Measurements from ENCODE around the gene SCAF4.

SCAF4 gene

GRCh38 chr21:31733551-31734149, 1.7 kb upstream of the SCAF4 start:
- H3K27ac ChIP-seq, result no peak overlapping the region; the same call in 1 of the 2 replicates
- no peak for TF ChIP-seq CTCF (conservative IDR thresholded peaks at IDR 0.05)
- no peak for TF ChIP-seq ZFX (IDR thresholded peaks at IDR 0.05)

GRCh38 chr21:31732597-31733550, 956 bp upstream of the SCAF4 start:
- H3K27ac ChIP-seq, result peak overlapping the region; percentile 98
- TF ChIP-seq CTCF (conservative IDR thresholded peaks at IDR 0.05), result no peak
- TF ChIP-seq ZFX (IDR thresholded peaks at IDR 0.05), result no peak

- peak; percentile 13 for TF ChIP-seq CTCF (conservative IDR thresholded peaks at IDR 0.05)
- TF ChIP-seq ZFX (IDR thresholded peaks at IDR 0.05), result peak; percentile 84
- H3K27ac ChIP-seq, result peak overlapping the region; percentile 98
Measured at GRCh38 chr21:31731056-31731856, 662 bp downstream of the SCAF4 start.

GRCh38 chr21:31730712-31731055, 1.2 kb downstream of the SCAF4 start:
- TF ChIP-seq ZFX (IDR thresholded peaks at IDR 0.05) (no peak), CTCF (conservative IDR thresholded peaks at IDR 0.05) (no peak)
- H3K27ac ChIP-seq, result peak overlapping the region; percentile 98

- H3K27ac ChIP-seq, result no peak overlapping the region
- TF ChIP-seq ZFX (IDR thresholded peaks at IDR 0.05) (no peak), CTCF (conservative IDR thresholded peaks at IDR 0.05) (no peak)
Measured at GRCh38 chr21:31729622-31730343, 2.1 kb downstream of the SCAF4 start.

- TF ChIP-seq ZFX (IDR thresholded peaks at IDR 0.05), result no peak
- H3K27ac ChIP-seq, result no peak overlapping the region
Measured at GRCh38 chr21:31728952-31729351, 3.0 kb downstream of the SCAF4 start.

GRCh38 chr21:31728191-31728590, 3.7 kb downstream of the SCAF4 start:
- TF ChIP-seq CTCF (conservative IDR thresholded peaks at IDR 0.05) (no peak), ZFX (IDR thresholded peaks at IDR 0.05) (no peak)
- no peak overlapping the region for H3K27ac ChIP-seq

Data from C4-2B (cell line).